ENCODE data around the gene RNF19B. TPM values are rescaled to one million over a fixed set of nuclear protein-coding genes. Genes with fewer than 3 reads are reported as not detected.

RNF19B gene
- total and polyA plus RNA-seq, 5 experiments from 2014 or later, result 0.44 to 21.6 (median 1.8) TPM

DNA sequence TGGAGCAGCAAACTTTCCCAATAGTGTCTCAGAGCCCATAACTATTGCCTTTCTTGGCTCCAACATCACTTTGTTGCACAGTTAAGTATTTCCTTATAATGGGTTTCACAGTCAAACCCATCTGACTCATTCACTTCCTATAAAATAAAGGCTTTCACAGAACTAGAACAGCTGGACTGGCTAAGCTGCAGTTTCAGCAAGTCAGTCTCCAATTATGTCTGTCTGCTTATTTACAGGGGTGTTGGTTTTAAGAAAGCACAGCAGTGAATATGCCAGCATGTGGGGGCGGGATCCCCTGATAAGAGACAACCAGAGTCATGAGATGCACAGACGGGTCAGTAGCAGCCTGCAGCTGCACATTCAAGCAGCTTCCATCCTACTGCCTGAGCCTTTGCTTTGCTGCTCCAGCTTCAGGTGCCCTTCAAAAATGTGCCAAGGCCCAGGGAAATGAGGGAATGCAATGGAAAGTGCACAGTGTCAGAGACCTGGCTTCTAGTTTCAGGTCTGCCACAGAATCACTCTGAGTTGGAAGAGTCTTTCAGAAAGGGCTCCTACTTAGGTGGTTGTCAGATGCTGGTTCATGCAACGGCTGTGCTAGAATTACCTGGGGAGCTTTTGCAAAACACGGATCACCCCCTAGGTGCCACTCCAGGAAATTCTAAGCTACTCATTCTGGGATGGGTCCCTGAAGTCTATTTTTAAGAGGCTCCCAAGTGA, 24.8 kb downstream of the RNF19B start:
- H3K9me3 Mint-ChIP-seq, result no peaks in the 10 kb centered on the region
- ATAC-seq (no peak), DNase-seq (no peak)
- H3K4me3 Mint-ChIP-seq, result no peak overlapping the region
- POLR2A ChIA-PET, result no interaction called here
- H3K27me3 Mint-ChIP-seq, result no peaks in the 10 kb centered on the region
- peaks cover 11 to 83% (median 25%) of the 10 kb centered on the region in 3 donors for H3K36me3 Mint-ChIP-seq
- peaks cover 2 to 12% (median 7%) of the 10 kb centered on the region in 4 donors for H3K4me1 Mint-ChIP-seq
- peak overlapping the region in 4 of 10 donors; percentile 11 to 60 (median 30) for H3K27ac Mint-ChIP-seq

GRCh38 chr1:32937061-32937460, 27.5 kb downstream of the RNF19B start:
- Mint-ChIP-seq H3K36me3 (peaks cover 0 to 56% (median 3%) of the 10 kb centered on the region in 3 donors), H3K27me3 (no peaks in the 10 kb centered on the region), H3K4me1 (peaks cover 0 to 6% (median 3%) of the 10 kb centered on the region in 4 donors), H3K27ac (peak overlapping the region in 2 of 10 donors; percentile 49 to 70), H3K9me3 (no peaks in the 10 kb centered on the region), H3K4me3 (no peak overlapping the region)
- DNase-seq (no peak), ATAC-seq (no peak)
- POLR2A ChIA-PET, result no interaction called here

DNA sequence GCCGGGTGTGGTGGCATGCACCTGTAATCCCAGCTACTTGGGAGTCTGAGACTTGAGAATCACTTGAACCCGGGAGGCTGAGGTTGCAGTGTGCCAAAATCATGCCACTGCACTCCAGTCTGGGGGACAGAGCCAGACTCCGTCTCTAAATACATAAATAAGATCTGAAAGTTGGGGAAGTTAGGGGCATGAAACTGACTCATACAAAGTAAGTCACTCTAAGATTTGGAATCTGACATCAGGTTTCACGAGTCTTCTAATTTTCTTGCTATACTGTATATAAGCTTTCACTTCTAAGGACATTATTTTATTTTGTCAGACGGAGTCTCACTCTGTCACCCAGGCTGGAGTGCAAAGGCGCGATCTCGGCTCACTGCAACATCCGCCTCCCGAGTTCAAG, 30.1 kb downstream of the RNF19B start:
- H3K9me3 Mint-ChIP-seq, result no peaks in the 10 kb centered on the region
- ATAC-seq (no peak), DNase-seq (no peak)
- peaks cover 0 to 38% (median 3%) of the 10 kb centered on the region in 3 donors for H3K36me3 Mint-ChIP-seq
- H3K27ac Mint-ChIP-seq, result no peak overlapping the region
- POLR2A ChIA-PET, result no interaction called here
- H3K4me3 Mint-ChIP-seq, result no peak overlapping the region
- no peaks in the 10 kb centered on the region for H3K27me3 Mint-ChIP-seq
- peaks cover 0 to 6% (median under 1%) of the 10 kb centered on the region in 4 donors for H3K4me1 Mint-ChIP-seq

- H3K4me1 Mint-ChIP-seq, result peaks cover 0 to 6% (median under 1%) of the 10 kb centered on the region in 4 donors
- H3K4me3 Mint-ChIP-seq, result no peak overlapping the region
- no peaks in the 10 kb centered on the region for H3K27me3 Mint-ChIP-seq
- ATAC-seq, result no peak
- DNase-seq, result no peak
- peaks cover 0 to 31% (median 3%) of the 10 kb centered on the region in 3 donors for H3K36me3 Mint-ChIP-seq
- no peaks in the 10 kb centered on the region for H3K9me3 Mint-ChIP-seq
- peak overlapping the region in 2 of 10 donors; percentile 15 to 35 for H3K27ac Mint-ChIP-seq
- POLR2A ChIA-PET, result no interaction called here
These were observed 30.8 kb downstream of the RNF19B start for GRCh38 chr1:32933742-32934322.

DNA sequence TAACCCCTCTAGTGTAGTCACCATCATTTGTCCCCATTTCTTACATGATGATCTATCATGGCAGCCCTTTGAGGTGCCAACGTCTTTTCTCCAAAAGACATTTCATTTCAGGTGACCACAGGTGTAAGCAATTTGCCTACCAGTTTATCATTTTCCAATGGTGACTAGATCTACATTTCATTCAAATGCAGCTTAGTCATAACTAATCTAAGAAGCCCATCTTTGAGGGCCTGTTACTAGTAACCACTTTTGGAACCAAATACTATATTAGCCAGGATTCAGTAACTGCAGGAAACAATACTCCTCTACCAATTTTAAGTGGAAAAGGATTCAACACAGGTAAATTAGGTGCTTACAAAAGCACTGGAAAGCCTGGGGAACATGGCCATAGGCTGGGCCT, 32.8 kb downstream of the RNF19B start:
- no peak overlapping the region for H3K4me3 Mint-ChIP-seq
- peaks cover 0 to 6% (median under 1%) of the 10 kb centered on the region in 4 donors for H3K4me1 Mint-ChIP-seq
- no peak overlapping the region for H3K27ac Mint-ChIP-seq

GRCh38 chr1:32929366-32929765, 35.2 kb downstream of the RNF19B start:
- DNase-seq (no peak), ATAC-seq (no peak)
- Mint-ChIP-seq H3K4me1 (peaks cover 13 to 22% (median 15%) of the 10 kb centered on the region in 4 donors), H3K9me3 (peaks cover 0 to 2% (median 0%) of the 10 kb centered on the region in 9 donors), H3K4me3 (no peak overlapping the region), H3K27me3 (peaks cover 11 to 23% (median 19%) of the 10 kb centered on the region in 5 donors), H3K36me3 (peaks cover 0 to 3% (median 0%) of the 10 kb centered on the region in 3 donors), H3K27ac (no peak overlapping the region)
- POLR2A ChIA-PET, result no interaction called here

More for the DNA sequence above, 32.8 kb downstream of the RNF19B start:
- H3K36me3 Mint-ChIP-seq, result peaks cover 0 to 13% (median 1%) of the 10 kb centered on the region in 3 donors
- POLR2A ChIA-PET, result no interaction called here
- H3K9me3 Mint-ChIP-seq, result no peaks in the 10 kb centered on the region
- H3K27me3 Mint-ChIP-seq, result peaks cover 0 to 6% (median 0%) of the 10 kb centered on the region in 5 donors
- DNase-seq (no peak), ATAC-seq (no peak)

DNA sequence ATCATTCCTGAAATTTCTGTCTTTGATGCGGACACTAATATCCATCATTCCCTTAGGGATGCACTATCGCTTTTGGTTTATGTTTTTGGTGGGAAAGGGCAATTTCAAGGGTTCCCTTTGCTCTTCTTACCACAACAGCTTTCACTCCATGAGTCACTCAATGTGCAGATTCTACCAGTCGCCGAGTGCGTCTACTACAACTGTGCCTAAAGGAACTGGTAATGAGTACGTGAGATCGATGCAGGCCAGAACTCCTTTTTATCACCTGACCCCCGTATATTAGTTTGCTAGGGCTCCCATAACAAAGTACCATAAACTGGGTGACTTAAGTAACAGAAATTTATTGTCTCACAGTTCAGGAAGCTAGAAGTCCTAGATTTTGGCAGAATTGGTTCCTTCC, 35.9 kb downstream of the RNF19B start:
- Mint-ChIP-seq H3K4me3 (no peak overlapping the region), H3K4me1 (peaks cover 14 to 27% (median 18%) of the 10 kb centered on the region in 4 donors), H3K9me3 (peaks cover 0 to 4% (median 0%) of the 10 kb centered on the region in 9 donors), H3K36me3 (peaks cover 0 to 4% (median under 1%) of the 10 kb centered on the region in 3 donors), H3K27ac (no peak overlapping the region), H3K27me3 (peaks cover 15 to 30% (median 26%) of the 10 kb centered on the region in 5 donors)
- ATAC-seq (no peak), DNase-seq (no peak)
- POLR2A ChIA-PET, result no interaction called here

DNA sequence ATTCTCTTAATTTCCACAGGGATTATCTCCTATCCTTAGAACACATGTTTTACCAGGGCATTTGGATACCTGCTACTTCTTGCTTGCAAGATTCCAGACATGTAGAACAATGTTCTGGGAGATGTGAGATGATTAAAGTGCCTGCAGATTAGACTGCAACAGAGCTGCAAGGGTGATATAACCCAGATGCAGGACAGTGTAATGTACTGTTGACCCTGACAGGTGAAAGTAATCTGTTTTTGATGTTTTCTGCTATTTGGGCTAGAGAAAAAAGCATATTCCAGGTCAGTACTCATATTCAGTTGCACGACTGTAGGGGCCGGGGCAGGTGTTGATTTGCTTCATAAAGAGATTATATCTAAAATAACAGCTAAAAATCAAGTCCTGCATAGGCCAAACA, 36.3 kb downstream of the RNF19B start:
- Mint-ChIP-seq H3K4me3 (no peak overlapping the region), H3K27ac (no peak overlapping the region), H3K27me3 (peaks cover 19 to 34% (median 30%) of the 10 kb centered on the region in 5 donors), H3K36me3 (peaks cover 0 to 7% (median 1%) of the 10 kb centered on the region in 3 donors), H3K4me1 (peaks cover 17 to 27% (median 19%) of the 10 kb centered on the region in 4 donors), H3K9me3 (peaks cover 0 to 4% (median 0%) of the 10 kb centered on the region in 9 donors)
- ATAC-seq (no peak), DNase-seq (no peak)
- POLR2A ChIA-PET, result no interaction called here

DNA sequence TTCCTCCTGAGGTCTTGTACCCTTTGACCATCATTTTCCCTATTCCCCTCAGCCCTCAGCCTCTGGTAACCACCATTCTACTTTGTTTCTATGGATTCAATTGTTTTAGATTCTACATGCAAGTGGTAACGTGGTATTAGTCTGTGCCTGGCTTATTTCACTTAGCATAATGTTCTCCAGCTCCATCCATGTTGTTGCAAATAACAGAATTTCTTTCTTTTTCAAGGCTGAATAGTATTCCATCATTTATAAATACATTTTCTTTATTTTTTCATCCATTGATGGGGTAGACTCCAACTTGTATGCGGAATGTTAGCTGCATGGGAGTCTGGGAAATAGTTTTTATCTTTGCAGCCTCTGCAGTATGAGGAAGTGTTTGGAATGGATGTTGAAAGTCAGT, 37.2 kb downstream of the RNF19B start:
- Mint-ChIP-seq H3K27ac (no peak overlapping the region), H3K4me1 (peaks cover 17 to 26% (median 19%) of the 10 kb centered on the region in 4 donors), H3K9me3 (peaks cover 0 to 4% (median 0%) of the 10 kb centered on the region in 9 donors), H3K36me3 (peaks cover 0 to 7% (median 1%) of the 10 kb centered on the region in 3 donors), H3K4me3 (no peak overlapping the region), H3K27me3 (peaks cover 27 to 43% (median 39%) of the 10 kb centered on the region in 5 donors)
- ATAC-seq (no peak), DNase-seq (no peak)
- POLR2A ChIA-PET, result no interaction called here

- DNase-seq (no peak), ATAC-seq (no peak)
- peaks cover 17 to 26% (median 19%) of the 10 kb centered on the region in 4 donors for H3K4me1 Mint-ChIP-seq
- H3K27me3 Mint-ChIP-seq, result peaks cover 30 to 51% (median 47%) of the 10 kb centered on the region in 5 donors
- peak overlapping the region in 1 of 10 donors; percentile 24 for H3K27ac Mint-ChIP-seq
- H3K9me3 Mint-ChIP-seq, result peaks cover 0 to 4% (median 0%) of the 10 kb centered on the region in 9 donors
- POLR2A ChIA-PET, result interaction anchor here (0.7 kb wide), 1 partner anchor 109 kb away, joined by 9 read pairs; the partner anchor contains the start of gene S100PBP
- H3K4me3 Mint-ChIP-seq, result peak overlapping the region in 2 of 10 donors; percentile 12 to 36
- peaks cover 0 to 7% (median 1%) of the 10 kb centered on the region in 3 donors for H3K36me3 Mint-ChIP-seq
These were observed 38.0 kb downstream of the RNF19B start for GRCh38 chr1:32926562-32926961.

DNA sequence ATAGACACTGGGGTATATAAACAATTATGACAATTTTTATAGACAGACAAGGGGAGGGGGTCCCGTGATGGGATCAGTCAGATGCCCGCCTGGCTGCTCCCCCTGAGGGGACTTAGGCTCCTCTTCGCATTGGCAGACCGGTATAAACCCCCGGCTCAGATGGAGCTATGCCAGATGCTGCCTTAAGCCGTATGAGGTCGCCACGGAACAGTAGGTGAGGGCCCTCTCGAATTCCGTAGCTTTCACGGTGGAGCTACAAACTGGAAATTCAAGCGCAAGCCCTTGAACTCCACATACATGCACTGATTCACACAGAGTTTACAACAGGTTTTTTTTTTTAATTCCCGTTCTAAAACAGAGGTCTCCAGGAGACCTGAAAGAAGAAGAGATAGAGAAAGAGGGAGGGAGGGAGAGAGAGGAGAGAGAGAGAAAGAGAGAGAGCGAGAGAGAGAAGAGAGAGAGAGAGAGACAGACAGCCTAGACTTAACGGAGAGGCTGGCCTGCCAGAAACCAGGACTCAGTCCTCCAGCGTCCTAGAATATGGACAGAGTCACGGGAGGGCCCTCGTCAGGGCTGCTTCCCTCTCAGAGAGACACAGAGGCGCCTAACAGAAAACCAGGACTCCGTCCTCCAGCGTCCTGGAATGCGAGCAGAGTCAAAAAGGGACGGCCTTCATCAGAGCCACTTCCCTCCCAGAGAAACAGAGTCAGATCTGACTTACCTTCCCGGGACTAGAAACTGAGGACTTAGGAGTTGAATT, 39.0 kb downstream of the RNF19B start:
- POLR2A ChIA-PET, result interaction anchor here (0.7 to 0.9 kb wide), 2 partner anchors 39 to 108 kb away, joined by 3 to 9 read pairs; partner anchors contain the start of genes RNF19B and S100PBP
- DNase-seq (peak in 6 of 10 donors; percentile 2 to 29 (median 24)), ATAC-seq (peak; percentile 75 to 82)
- peaks cover 0 to 4% (median 0%) of the 10 kb centered on the region in 9 donors for H3K9me3 Mint-ChIP-seq
- peak overlapping the region in 4 of 10 donors; percentile 53 to 78 (median 62) for H3K27ac Mint-ChIP-seq
- peaks cover 17 to 26% (median 19%) of the 10 kb centered on the region in 4 donors for H3K4me1 Mint-ChIP-seq
- peak overlapping the region; percentile 57 to 81 (median 68) for H3K4me3 Mint-ChIP-seq
- H3K27me3 Mint-ChIP-seq, result peaks cover 32 to 61% (median 53%) of the 10 kb centered on the region in 5 donors
- peaks cover 0 to 7% (median 1%) of the 10 kb centered on the region in 3 donors for H3K36me3 Mint-ChIP-seq

GRCh38 chr1:32924881-32925344, 39.7 kb downstream of the RNF19B start:
- H3K27me3 Mint-ChIP-seq, result peaks cover 35 to 68% (median 57%) of the 10 kb centered on the region in 5 donors
- DNase-seq, result peak in 1 of 10 donors; percentile 14
- POLR2A ChIA-PET, result interaction anchor here (0.9 kb wide), 1 partner anchor 40 kb away, joined by 3 read pairs; the partner anchor contains the start of gene RNF19B
- peak overlapping the region in 9 of 10 donors; percentile 57 to 81 (median 71) for H3K4me3 Mint-ChIP-seq
- peak overlapping the region in 1 of 10 donors; percentile 24 for H3K27ac Mint-ChIP-seq
- H3K9me3 Mint-ChIP-seq, result peaks cover 0 to 4% (median 0%) of the 10 kb centered on the region in 9 donors
- ATAC-seq, result peak; percentile 60 to 72
- peaks cover 0 to 7% (median 1%) of the 10 kb centered on the region in 3 donors for H3K36me3 Mint-ChIP-seq
- peaks cover 17 to 26% (median 19%) of the 10 kb centered on the region in 4 donors for H3K4me1 Mint-ChIP-seq

Measured in naive thymus-derived CD8-positive, alpha-beta T cell (primary cell).